Gastroesophageal sphincter (tissue), 3 donors: ENCODE results near the gene FAM131C.

ENCODE experiments used
- CTCF ChIP-seq, 4 experiments: fragments of 200-600 bp in 2 of 4; fragments of 450-650 bp in 2 of 4; sonication (generic) in 1 of 4; IDR thresholded peaks; one replicate each; pipeline ENCODE4 v1.5.1; 2017 to 2019; ENCODE audit warnings: antibody characterized with exemption in 4 of 4, mild to moderate bottlenecking in 2 of 4, moderate library complexity in 2 of 4
- POLR2A ChIP-seq, 2 donors: fragments of 450-650 bp; IDR thresholded peaks; one replicate each; pipeline ENCODE4 v1.6.1; 2017; ENCODE audit warnings: antibody characterized with exemption in 2 of 2, mild to moderate bottlenecking in 2 of 2, moderate library complexity in 1 of 2
- POLR2AphosphoS5 ChIP-seq: sonication (generic); formaldehyde crosslinking; IDR thresholded peaks from one replicate; pipeline ENCODE4 v1.6.1; 2017; ENCODE audit warnings: antibody characterized with exemption

- TF ChIP-seq POLR2A (IDR thresholded peaks at IDR 0.05), result no peak
- TF ChIP-seq CTCF (IDR thresholded peaks at IDR 0.05), result no peak
- TF ChIP-seq POLR2AphosphoS5, result no peak
These were observed 2.7 kb downstream of the FAM131C start for GRCh38 chr1:16070640-16071355.
